HL-60/S4 treated with phorbol 12-myristate 13-acetate at 8.2 ng/mL for 4 days and 3 days (cell line): ENCODE results near the gene PGAP2.
"Not testable (repeated sequence)": the region's sequence is repeated elsewhere in the genome, so short reads cannot be mapped to it uniquely, and the experiment has no call there.

Experiments used
- in situ Hi-C: fragments of 300-500 bp; cut with MboI; formaldehyde crosslinking; loops from 2 replicates; pipeline ENCODE4 v1.15.0; 2022; ENCODE audit warnings: low sequenced_read_pairs

The PGAP2 gene

GRCh38 chr11:3803726-3804495 is 4.4 kb upstream of the PGAP2 start:
- in situ Hi-C loops, result no loop called here

DNA sequence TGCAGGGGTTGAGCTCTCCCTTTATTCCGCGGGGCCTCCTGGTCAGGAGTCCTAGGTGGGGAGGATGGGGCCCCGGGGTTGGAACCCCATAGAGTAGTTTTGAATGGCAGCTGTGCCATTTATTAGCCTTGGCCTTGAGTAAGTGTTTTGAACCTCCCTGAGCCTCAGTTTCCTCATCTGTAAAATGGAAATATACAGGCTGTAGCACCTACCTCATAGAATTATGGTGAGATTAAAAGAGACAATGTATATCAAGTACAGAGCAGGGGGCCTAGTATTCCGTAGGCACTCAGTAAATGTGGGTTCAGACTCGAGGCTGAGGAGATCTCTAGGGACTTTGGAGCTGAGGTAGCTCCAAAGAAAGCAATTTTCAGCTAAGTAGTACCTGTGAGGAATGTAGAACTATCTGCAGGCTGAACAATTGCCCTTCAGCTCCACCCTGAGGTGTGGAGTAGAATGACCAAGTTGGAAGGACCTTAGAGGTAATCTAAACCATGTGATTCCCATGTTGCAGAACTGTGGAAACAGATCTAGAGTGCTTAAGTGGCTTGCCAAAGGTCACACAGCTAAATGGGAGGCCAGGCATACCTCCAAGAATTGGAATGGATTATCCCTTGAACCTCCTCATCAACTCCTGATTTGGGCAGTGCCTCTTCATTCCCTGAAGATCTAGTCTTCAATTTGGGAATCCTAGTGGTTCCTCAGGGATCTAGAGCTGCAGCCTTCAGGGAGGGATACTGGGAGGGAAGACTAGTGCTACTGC is 682 bp downstream of the PGAP2 start:
- in situ Hi-C loops, result no loop called here

GRCh38 chr11:3809624-3809928 is 1.2 kb downstream of the PGAP2 start:
- in situ Hi-C loops, result no loop called here

GRCh38 chr11:3810446-3810845 is 2.1 kb downstream of the PGAP2 start:
- in situ Hi-C loops, result no loop called here

DNA sequence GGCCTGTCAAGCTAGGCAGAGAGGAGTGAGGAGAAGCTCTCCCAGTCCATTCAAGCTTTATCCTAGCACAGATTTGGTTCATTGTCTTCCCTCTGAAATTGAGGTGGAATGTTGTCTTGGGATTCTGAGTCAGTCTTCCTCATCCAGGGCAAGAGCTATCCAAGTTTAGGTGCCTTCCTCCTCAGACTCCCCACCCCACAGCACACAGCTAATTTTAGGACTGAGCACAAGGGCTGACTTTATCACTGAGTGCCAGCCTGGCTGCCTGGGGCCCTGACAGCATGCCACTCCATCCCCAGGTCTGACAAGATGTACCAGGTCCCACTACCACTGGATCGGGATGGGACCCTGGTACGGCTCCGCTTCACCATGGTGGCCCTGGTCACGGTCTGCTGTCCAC is 2.6 kb downstream of the PGAP2 start:
- in situ Hi-C loops, result no loop called here

GRCh38 chr11:3814832-3815231 is 6.5 kb downstream of the PGAP2 start:
- in situ Hi-C loops, result not testable (repeated sequence)

- in situ Hi-C loops, result no loop called here
These were observed 7.5 kb downstream of the PGAP2 start for GRCh38 chr11:3815845-3816244.

GRCh38 chr11:3816673-3817072 is 8.3 kb downstream of the PGAP2 start:
- in situ Hi-C loops, result no loop called here

GRCh38 chr11:3817181-3817800 is 8.9 kb downstream of the PGAP2 start:
- in situ Hi-C loops, result no loop called here

DNA sequence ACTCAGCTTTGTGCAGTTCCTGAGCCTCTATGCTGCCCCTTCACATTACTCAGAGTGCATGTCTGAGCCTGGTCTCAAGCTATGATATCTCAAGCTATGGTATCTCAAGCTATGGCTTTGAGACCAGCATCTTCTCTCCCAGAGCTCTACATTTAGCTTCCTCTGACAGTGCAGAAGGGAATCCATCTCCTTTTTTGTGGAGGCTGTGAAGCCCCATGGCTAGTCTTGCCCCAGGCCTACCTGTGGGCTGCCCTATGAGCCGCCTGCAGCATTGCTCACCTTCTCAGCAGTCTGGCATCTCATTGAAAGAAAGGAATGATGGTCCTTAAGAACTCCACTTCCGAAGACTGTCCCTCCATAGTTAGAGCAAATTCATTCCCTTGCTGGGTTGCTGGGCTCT is 12.6 kb downstream of the PGAP2 start:
- in situ Hi-C loops, result no loop called here

DNA sequence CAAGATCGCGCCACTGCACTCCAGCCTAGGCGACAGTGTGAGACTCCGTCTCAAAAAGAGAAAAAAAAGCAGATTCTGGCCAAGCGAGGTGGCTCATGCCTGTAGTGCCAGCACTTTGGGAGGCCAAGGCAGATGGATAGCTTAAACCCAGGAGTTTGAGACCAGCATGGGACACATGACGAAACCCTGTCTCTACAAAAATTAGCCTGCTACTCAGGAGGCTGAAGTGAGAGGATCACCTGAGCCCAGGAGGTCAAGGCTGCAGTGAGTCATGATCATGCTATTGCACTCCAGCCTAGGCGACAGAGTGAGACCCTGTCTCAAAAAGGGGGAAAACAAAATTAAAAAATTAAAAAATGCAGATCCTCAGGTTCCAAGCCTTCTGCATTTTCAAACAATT is 14.0 kb downstream of the PGAP2 start:
- in situ Hi-C loops, result no loop called here

GRCh38 chr11:3823303-3823702 is 14.9 kb downstream of the PGAP2 start:
- in situ Hi-C loops, result no loop called here

DNA sequence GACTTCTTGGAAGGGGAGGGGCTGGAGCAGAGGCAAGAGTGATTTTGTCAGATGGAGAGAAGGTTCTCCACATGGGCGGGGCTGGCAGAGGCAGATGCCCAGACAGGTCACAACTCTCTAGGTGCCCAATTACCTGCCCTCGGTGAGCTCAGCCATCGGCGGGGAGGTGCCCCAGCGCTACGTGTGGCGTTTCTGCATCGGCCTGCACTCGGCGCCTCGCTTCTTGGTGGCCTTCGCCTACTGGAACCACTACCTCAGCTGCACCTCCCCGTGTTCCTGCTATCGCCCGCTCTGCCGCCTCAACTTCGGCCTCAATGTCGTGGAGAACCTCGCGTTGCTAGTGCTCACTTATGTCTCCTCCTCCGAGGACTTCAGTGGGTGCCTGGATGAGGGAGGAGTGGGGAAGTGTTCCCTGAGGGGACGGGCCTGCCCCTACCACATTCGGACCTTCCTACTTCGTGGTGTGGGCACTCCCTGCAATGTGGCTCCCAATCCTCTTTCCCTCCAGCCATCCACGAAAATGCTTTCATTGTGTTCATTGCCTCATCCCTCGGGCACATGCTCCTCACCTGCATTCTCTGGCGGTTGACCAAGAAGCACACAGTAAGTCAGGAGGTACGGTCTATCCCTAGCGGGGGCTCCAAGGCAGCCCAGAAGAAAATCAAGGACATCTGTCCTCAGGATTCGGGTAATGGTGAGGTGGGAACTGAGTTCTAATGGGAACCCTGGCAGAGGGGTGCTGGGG is 15.6 kb downstream of the PGAP2 start:
- in situ Hi-C loops, result no loop called here

DNA sequence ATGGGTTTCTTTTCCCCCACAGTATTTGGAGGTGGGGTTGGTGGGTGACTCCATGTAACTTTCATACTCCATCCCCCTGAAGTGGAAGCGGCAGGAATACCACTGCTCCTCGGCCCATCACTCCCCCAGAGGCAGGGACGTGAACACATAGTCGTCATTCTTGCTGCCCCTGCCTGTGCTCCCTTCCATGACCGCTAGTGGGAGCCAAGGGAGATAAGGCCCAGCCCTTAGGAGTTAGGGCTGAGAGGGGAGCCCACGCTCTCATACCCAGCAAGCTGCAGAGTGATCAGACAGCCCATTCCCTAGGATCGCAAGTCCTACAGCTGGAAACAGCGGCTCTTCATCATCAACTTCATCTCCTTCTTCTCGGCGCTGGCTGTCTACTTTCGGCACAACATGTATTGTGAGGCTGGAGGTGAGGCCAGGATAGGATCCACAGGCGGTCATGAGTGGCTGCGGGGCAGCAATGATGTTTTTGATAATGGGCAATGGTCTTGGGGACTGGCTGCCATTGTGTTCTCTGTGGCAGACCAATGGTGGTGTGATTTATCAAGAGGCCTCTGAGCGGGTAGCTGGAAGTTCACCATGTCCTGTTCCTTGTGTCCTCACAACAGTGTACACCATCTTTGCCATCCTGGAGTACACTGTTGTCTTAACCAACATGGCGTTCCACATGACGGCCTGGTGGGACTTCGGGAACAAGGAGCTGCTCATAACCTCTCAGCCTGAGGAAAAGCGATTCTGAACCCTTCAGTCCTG is 16.5 kb downstream of the PGAP2 start:
- in situ Hi-C loops, result no loop called here

- in situ Hi-C loops, result no loop called here
These were observed 17.3 kb downstream of the PGAP2 start for GRCh38 chr11:3825473-3826154.

- in situ Hi-C loops, result no loop called here
These were observed 18.4 kb downstream of the PGAP2 start for GRCh38 chr11:3826721-3827120.

GRCh38 chr11:3827434-3828186 is 19.2 kb downstream of the PGAP2 start:
- in situ Hi-C loops, result no loop called here

GRCh38 chr11:3830088-3830487 is 21.7 kb downstream of the PGAP2 start:
- in situ Hi-C loops, result no loop called here

GRCh38 chr11:3830730-3831129 is 22.4 kb downstream of the PGAP2 start:
- in situ Hi-C loops, result no loop called here
